Activated CD4-positive, alpha-beta T cell treated with anti-CD3 and anti-CD28 coated beads, Interleukin-2, amount 50 U/mL, for 4 hours (primary cell): ENCODE results near the gene TOR1B.

Experiments used
- DNase-seq, 2 experiments: peaks; one replicate each; pipeline ENCODE4 v3.0.0-alpha.2; 2020

Gene TOR1B

DNA sequence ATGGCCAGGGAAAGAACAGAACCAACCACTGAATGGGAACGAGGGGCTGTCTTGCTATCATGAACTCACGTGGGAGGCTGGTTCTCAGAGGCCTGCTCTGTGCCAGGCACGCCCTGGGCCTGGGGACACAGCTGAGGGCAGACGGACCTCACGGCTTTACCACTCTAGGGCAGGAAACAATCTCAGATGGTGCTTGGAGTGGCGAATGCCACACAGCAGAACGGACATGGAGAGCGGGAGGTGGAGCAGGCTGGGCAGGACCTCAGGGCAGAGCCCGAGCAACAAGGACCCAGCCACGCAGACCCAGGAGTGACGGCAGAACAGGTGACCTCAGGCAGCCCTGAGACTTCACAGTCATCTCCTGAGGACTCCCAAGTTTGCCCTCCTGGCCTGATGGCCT lies 12.3 kb downstream of the TOR1B start:
- DNase-seq, result no peak

DNA sequence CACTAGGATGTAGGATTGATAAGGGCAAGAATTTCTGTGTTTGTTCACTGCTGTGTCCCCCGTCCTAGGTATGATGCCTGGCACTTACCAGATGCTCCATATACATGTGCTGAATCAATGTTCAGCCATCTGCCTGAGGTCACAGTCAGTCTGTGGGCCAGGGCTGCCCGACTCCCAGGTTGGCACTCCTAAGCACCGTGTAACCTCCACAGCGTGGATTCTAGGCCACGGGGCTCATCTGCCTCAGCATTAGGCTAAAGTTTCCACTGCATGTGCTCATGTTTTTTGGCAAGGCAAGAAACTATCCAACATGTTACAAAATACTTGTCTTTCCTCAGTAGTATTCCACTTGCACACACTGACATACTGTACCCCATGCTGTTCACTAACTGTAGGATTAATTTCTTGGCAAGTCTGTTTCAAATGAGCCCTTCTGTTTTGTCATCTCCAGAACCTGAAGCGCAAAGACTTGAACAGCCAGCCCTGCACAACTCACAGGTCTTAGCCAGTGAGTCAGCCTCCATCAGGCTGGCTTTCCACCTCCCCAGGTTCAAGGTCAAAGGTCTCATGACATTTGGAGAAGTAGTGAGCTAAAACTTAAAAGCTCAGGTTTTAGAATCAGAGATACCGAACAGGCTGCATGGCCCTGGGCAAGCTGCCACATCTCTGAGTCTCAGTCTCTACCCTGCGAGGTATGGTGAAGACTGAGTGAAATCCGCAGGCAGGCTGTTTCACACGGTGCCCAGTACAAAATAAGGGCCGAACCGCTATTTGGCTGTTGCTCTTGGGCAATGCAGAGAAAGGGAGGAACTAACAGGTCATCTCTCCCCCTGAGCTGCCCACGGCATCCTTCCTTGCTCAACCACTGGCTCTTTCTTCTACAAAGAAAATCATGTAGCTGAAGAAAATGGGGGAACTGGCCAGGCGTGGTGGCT lies 13.8 kb downstream of the TOR1B start:
- no peak for DNase-seq

DNA sequence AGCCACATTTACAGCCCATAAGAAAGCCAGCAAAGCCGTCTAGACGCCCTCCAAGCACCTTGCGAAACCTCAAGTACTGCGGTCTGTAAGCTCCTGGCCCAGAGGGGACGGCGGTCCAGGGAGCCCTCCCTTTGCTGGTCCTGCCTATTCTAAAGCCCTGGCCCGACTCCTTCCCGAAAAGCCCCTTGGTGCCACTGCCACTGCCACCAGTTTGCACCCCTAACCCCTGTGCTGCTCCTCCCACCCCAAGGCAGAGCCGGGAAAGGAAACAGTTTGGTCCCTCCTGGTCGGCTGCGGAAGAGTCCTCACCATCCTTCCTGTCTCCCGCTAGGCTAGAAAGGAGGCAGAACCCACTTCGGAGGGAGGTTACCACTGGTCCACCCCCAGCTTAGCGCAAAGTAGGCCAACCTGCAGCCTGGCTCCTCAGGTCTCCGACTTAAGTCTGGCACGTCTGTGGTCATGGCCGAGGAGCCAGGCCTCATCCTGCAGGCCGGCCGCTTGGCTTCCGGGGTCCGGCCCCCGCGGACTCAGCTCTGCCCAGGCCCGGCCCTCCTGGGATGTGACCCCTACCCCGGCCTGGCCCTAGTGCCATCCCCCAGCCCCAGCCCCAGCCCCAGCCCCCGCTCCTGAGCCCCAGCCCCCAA lies 20.0 kb downstream of the TOR1B start:
- no peak for DNase-seq

DNA sequence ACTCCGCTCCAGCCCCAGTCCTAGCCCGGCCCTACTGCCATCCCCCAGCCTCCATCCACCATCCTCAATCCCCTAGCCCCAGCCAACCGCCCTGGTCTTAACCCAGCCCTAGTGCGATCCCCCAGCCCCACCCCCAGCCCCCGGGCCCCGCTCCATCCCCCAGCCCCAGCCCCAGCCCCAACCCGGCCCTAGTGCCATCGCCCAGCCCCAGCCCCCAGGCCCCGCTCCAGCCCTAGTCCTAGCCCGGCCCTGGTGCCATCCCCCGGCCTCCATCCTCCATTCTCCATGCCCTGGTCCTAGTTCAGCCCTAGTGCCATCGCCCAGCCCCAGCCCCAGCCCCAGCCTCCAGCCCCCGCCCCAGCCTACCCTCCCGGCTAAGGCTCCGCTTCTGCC lies 20.6 kb downstream of the TOR1B start:
- DNase-seq, result no peak

DNA sequence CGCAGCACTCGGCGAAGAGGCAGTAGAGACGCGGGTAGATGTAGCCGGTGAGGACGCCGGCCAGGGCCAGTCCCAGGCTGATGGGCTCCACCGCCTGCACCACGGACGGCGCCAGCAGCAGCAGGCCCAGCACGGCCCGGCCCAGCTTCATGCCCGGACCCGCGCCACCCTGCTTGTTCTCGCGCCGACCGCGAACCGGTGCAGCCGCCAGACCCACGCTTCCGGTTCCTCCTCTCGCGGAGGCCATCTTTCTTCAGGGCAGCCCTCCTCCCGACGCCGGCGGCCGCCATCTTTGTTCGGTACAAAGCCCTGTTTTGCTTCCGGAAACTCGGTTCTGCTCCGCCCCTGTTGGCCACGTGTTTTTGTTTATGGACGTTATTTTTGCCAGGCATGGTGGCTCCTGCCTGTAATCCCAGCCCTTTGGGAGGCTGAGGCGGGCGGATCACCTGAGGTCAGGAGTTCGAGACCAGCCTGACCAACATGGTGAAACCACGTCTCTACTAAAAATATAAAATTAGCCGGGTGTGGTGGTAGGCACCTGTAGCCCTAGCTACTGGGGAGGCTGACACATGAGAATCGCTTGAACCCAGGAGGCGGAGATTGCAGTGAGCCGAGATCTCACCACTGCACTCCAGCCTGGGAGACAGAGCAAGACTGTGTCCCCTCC lies 21.1 kb downstream of the TOR1B start, which contains the start of gene TOR1A:
Gene TOR1A (minus strand): TSS at position 202 of the 667 bp plus-strand sequence. CDS start 51 bp downstream, at position 151.
- DNase-seq, result peak; percentile 90 to 94

DNA sequence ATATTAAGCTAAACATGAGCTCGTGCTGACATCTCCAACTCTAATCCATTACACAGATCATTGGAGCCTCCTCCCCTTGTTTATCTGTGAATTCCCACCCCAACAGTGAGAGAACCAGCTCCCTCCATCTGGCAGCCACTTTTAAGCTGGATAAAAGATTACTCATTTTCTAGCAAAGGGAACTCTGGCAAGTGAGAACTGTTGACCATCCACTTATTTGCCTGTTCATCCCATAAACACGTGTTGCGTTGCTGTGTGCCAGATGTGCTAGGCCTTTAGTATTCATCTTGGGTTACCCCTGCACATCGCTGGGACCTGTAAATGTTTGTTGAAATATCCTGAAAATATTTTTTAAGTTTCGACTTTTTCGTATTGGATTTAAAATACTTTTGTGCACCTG lies 23.4 kb downstream of the TOR1B start:
- DNase-seq, result no peak

DNA sequence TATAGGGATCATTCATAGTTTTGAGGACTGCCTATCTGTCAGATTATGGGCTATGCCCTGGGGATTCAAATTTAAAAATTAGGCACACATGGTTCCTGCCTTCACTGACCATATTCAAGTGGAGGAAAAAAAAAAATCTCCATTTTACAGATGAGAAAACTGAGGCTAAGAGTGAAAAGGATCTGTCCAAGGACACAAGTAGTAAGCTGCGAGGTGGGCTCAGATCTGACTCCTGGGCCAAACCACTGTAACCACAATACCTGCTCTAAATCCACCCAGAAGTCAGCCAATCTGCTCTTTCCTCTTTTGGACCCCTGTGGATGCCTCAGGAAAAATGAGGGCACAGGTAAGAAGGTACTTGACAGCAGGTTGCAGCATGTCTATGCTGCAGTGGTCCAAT lies 23.8 kb downstream of the TOR1B start:
- DNase-seq, result no peak

DNA sequence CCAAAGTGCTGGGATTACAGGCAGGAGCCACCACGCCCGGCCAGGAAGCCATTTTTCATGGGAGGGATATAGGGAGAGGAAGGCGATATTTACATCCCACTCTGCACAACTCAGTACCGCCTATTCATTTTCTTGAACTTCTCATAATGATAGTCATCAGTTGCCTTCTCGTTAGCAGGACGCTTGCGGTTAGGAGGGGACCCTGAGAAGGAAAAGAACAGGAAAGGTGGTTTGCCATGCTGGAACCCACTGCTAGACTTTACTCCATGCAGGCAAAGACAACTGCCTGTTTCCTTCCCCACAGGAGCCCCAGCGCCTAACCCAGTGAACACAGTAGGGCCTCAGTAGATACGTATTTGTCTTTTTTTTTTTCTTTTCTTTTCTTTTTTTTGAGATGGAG lies 25.1 kb downstream of the TOR1B start:
- no peak for DNase-seq

DNA sequence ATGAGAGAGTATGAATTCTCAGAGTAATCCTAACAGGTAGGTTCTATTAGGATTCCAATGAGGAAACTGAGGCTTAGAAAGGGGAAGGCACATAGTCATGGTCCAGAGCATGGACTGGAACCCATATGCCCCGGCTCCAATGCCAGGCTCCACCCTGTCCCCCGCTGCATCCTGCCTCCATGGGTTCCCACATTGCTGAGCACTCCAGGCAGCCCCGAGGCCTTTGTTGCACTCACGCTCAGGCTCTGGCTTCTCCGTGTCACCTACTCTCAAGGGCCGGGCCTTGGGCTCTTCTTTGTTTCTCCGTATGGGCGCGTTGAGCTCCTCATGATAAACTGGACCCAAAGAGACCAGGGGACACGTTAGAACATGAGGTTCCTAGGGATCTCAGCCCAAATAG lies 26.0 kb downstream of the TOR1B start:
- no peak for DNase-seq

DNA sequence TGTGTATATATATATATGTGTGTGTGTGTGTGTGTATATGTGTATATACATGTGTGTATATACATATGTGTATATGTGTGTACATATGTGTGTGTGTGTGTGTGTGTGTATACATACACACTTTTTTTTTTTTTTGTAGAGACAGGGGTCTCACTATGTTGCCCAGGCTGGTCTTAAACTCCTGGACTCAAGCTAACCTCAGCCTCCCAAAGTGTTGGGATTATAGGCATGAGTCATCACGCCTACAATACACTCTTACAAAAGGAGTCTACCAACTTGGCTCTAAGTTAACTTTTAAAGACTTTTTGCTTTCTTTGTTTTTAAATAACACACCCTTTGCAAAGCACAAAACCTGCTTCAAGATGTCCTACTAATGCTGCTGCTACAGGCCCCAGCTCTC lies 30.0 kb downstream of the TOR1B start:
- no peak for DNase-seq

DNA sequence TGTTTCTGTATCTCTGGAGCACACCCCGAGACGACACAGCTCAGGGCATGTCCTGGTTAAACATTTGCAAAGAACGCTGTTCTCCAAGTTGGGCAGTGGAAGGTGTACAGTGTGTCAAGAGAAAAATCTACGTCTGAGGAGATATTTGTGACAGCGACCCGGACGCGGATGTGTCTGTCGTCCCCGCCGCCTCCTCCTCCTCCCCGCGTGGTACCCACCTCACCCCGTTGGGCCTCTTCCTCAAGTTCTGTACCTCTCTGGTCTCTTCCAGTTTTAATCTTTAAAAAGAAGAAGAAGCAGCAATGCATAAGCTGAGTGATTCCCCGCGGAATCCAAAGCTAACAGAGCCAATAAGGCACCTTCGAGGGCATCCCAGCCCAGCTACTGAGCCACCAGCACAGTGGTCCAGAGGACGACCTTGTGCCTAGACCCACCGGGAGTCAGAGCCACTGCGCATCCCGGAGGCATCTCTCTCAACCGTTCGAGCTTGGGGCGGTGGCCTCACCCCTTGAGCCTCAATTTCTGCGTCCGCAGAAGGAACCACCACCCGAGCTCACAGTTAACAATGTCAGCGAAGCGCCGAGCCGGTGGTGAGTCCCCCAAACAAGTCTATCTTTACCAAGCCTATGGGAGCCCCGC lies 31.6 kb downstream of the TOR1B start:
- DNase-seq, result peak; percentile 41 to 49

DNA sequence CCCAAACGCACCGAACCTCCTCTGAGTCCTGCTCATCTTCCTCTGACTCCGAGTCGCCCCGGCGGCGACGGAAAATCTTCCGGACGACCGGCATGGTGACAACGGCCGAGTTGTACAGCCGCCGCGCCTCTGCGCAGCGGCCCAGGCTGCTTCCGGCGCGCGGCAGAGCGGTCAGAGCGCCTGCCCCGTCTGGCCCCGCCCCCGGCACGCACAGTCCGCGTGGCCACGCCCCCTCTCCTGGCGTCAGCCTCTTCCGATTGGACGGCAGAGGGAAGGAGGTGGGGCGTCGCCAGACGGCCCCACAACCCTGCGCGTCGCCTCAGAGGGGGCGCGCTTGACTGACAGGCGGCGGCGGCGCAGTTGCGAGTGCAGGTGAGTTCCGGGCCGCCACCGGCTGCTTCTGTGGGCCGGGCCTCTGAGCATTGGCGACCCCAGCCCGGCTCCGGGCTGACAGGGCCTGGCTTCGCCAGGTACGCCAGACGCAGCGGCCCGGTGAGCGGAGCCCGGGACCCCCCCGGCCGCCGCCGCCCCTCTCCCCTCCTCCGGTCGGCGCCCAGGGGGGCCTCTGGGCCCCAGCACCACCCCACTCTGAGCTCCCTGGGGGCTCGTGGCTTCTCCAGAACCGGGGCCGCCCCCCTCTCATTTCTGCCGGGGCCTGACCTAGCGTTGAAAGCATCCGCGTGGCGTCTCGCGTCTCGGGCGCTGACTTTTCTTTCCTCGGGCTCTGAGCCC lies 32.3 kb downstream of the TOR1B start, which contains the start of the genes C9orf78 and USP20:
Gene C9orf78 (minus strand): TSS at position 148 of the 732 bp plus-strand sequence. CDS start 54 bp downstream, at position 94.
Gene USP20 (plus strand): TSS at position 331 of the 732 bp plus-strand sequence. CDS start 17,098 bp downstream, outside the sequence.
- DNase-seq, result peak; percentile 93 to 95

DNA sequence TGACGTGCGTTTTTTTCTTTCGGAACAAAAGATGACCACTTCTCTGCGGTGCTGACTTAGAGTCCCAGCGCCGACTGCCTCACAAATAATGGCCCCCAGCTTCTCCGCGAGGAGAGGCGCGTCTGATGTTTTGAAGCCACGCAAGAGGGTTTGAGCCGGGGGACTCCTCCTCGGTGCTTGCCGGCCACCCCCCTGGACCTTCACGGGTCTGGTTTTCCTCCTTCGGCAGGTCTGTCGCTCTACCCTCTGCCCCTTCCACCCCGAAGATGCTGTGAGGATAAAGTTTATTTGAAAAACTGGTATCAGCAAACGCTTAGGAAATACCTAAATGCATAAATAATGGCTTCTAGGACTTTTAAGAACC lies 32.9 kb downstream of the TOR1B start:
- DNase-seq, result no peak

DNA sequence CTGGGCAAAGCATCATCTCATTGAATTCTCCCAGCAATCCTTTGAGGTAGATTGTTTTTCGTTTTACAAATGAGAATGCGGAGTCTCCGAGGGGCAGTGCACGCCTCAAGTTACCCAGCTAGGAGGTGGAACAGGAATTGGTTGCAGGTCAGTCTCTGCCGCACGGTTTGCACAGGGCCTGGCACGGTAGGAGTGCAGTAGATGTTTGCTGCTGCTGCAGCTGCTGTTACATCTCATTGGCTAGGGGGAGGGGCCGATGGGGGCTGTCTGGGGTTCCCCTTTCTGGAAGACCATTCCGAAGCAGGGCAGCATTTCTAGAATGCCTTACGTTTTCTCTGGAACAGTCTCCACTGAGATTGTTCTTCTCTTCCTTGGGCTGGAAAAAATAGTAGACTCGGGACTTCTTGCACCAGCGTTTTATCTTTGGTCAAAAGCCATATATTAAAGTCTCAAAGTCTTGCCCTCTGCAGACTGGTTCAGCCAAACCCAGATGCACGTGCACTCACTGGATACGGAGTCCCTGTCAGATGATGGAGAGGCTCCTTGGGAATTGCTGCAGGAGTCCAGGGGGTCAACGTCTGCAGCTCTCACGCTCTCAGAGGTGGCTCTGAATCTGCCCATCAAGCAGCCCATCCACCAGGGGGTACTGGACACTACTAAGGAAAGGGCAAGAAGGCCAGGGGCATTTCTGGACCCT lies 33.5 kb downstream of the TOR1B start:
- DNase-seq, result peak; percentile 40 to 44

DNA sequence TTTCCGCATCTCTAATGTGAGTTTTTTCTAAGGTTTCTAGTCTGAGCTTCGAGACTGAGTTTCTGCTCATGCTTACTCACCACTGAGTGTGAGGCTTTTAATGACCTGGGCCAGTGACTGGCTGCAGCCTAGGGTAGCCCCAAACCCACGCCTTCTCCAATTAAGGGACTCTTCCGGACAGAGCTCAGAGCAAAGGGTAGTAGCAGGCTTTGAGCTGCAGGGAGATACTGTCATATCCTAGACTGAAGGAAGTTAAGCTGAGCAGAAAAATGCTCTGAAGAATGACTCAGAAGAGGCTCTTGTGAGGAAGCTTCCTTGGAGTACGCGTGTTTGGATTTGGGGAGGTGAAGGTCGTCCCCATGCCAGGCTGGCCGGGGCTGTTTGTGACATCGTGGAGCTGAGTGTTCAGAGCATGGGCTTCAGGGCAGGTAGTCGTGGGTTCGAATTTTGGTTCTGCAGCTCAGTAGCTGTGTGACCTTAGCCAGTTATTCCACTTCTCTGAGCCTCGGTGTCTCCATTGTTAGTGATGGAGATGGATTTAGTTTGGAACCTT lies 35.8 kb downstream of the TOR1B start:
- no peak for DNase-seq

DNA sequence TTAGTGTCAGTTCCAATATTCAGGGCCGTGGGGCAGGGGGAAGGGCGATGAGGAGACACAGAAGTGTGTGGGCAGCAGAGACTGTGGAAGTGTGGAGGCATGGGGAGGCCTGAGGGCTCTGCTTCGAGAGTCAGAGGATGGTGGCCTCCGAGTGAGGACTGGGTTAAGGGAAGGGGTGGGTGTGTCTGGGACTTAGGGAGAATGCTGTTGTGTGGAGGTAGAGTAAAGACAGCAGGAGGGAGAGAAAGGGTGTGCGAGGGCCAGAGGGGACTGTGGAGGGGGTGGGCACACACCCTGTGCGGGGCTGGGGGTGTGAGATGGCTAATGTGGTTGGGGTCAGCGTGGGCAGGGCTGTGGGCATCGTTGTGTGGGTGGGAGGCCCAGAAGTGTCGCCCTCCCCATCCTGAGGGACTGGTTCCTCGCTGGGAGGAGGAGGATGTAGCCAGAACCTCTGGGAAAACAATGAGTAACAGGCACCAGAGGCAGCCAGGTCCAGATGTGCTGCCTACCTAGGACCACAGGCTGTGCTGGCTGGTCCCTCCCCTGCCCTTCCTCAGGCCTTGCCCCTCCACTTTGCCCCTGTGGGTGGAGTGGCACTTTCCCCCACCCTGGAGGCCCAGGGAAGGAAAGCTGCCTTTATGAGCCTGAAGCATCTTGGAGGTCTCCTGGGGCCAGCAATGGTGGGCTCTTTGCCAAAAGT lies 36.5 kb downstream of the TOR1B start:
- no peak for DNase-seq

DNA sequence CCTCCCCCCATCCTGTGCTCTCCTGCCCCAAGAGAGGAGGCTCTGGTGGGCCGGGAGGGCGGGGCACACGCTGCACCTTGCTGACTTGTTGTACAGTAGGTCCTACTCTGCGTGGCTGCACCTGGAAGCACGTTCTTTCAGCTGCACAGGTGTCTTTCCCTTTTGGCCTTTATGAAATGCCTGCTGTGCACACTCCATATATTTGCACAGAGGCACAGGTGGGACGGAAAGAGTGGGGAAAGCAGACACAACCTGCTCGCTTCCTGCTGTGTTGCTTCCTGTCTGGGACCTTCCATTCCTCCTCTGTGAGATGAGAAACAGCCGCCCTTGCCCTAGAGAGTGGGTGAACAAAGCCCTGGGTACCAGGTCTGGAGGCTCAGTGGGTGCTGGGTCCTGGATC lies 37.0 kb downstream of the TOR1B start:
- DNase-seq, result no peak

DNA sequence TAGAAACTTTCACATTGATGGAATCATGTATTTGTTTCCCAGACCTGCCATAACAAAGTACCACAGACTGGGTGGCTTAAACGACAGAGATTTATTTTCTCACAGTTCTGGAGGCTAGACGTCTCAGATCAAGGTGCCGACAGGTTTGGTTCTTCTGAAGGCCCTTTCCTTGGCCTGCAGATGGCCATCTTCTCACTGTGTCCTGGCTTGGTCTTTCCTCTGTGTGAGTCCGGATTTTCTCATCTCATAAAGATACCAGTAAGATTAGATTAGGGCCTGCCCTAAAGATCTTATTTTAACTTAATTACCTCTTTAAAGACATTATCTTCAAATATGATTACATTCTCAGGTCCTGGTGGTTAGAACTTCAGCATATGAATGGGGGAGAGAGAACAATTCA lies 38.1 kb downstream of the TOR1B start:
- DNase-seq, result no peak

DNA sequence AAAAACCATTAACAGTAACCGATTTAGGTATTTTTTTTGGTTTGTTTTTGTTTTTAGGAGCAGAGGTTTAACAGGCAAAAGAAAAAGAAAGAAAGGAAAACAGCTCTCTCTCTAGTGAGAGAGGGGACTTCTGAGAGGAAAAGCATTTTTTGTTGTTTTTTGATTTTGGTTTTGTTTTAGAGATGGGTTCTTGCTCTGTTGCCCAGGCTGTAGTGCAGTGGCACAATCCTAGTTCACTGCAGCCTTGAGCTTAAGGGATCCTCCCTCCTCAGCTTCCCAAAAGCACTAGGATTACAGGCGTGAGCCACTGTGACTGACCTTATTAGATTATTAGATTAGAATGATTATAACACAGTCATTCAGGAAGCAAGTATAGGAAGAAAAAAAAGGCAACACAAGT lies 42.4 kb downstream of the TOR1B start:
- no peak for DNase-seq

DNA sequence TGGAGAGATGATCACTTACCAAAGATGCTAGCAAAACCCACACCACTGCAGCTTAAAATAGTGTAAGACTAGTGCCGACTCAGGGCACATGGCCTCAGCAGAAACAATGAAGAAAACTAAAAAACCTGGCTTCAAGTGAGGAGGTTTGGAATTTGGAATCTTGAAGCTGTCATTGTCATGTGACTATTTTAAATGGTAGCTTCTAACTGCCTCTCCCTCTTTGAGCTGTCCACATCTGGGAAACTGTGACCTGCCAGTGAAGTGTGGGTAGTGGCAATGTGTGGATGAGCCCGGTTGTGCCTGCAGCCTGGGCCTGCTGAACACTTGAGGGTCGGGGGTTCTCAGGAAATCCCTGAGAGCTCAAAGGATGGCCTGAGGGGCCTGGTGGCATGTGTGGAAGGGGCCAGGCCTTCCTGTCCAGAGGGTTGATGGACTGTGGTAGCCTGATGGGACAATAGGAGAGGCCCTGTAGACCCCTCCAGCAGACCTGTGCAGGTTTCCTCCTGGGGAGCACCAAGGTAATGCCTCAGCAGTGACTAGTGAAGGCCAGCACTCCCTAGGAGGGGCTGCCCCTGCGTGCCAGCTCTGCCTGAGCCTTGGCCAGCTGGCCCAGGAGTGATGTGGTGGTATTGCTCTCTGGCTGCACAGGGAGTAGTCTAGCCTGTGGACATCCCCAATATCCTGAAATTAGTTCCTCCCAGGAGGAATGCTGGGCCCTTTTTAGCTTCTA lies 45.9 kb downstream of the TOR1B start:
- DNase-seq, result no peak
